Activated naive CD4-positive, alpha-beta T cell treated with anti-CD3 and anti-CD28 coated beads, Interleukin-2, amount 50 U/mL, for 24 hours (primary cell): Measurements from ENCODE around the gene E2F2.

Experiments used
- H3K27ac Mint-ChIP-seq: one replicate; pipeline ENCODE4 v1.8.0; 2021; ENCODE audit warnings: mild to moderate bottlenecking, mixed read lengths
- H3K27me3 Mint-ChIP-seq: one replicate; pipeline ENCODE4 v1.8.0; 2021; ENCODE audit warnings: mixed read lengths
- H3K36me3 Mint-ChIP-seq: one replicate; pipeline ENCODE4 v1.8.0; 2021; ENCODE audit warnings: mixed read lengths
- H3K4me1 Mint-ChIP-seq: one replicate; pipeline ENCODE4 v1.8.0; 2021; ENCODE audit warnings: mixed read lengths
- H3K4me3 Mint-ChIP-seq: one replicate; pipeline ENCODE4 v1.8.0; 2021; ENCODE audit warnings: mild to moderate bottlenecking, mixed read lengths
- H3K9me3 Mint-ChIP-seq: one replicate; pipeline ENCODE4 v1.8.0; 2021; ENCODE audit warnings: mixed read lengths

Gene E2F2

GRCh38 chr1:23492132-23492720 lies 38.8 kb downstream of the E2F2 start:
- no peaks in the 10 kb centered on the region for H3K9me3 Mint-ChIP-seq
- H3K27ac Mint-ChIP-seq = peak overlapping the region; percentile 26
- H3K4me1 Mint-ChIP-seq = no peaks in the 10 kb centered on the region
- no peaks in the 10 kb centered on the region for H3K27me3 Mint-ChIP-seq
- H3K4me3 Mint-ChIP-seq = no peak overlapping the region
- H3K36me3 Mint-ChIP-seq = no peaks in the 10 kb centered on the region

- no peaks in the 10 kb centered on the region for H3K36me3 Mint-ChIP-seq
- no peaks in the 10 kb centered on the region for H3K9me3 Mint-ChIP-seq
- no peaks in the 10 kb centered on the region for H3K27me3 Mint-ChIP-seq
- peaks cover 3% of the 10 kb centered on the region for H3K4me1 Mint-ChIP-seq
- no peak overlapping the region for H3K4me3 Mint-ChIP-seq
- no peak overlapping the region for H3K27ac Mint-ChIP-seq
Observed at GRCh38 chr1:23489842-23490241, 41.2 kb downstream of the E2F2 start.

- Mint-ChIP-seq H3K36me3 (no peaks in the 10 kb centered on the region), H3K27me3 (peaks cover 6% of the 10 kb centered on the region), H3K9me3 (no peaks in the 10 kb centered on the region), H3K4me1 (peaks cover 13% of the 10 kb centered on the region), H3K27ac (no peak overlapping the region), H3K4me3 (peak overlapping the region; percentile 87)
Observed at GRCh38 chr1:23485002-23485332, 46.1 kb downstream of the E2F2 start.

- Mint-ChIP-seq H3K27ac (no peak overlapping the region), H3K4me1 (peaks cover 13% of the 10 kb centered on the region), H3K9me3 (no peaks in the 10 kb centered on the region), H3K36me3 (no peaks in the 10 kb centered on the region), H3K27me3 (peaks cover 6% of the 10 kb centered on the region), H3K4me3 (peak overlapping the region; percentile 87)
Observed at GRCh38 chr1:23484253-23485001, 46.6 kb downstream of the E2F2 start.

- H3K27ac Mint-ChIP-seq = peak within 1 kb of the TSS; percentile 79
- H3K4me3 Mint-ChIP-seq = peak within 1 kb of the TSS; percentile 92
- no peaks in the 10 kb centered on the region for H3K36me3 Mint-ChIP-seq
- no peaks in the 10 kb centered on the region for H3K9me3 Mint-ChIP-seq
- peaks cover 6% of the 10 kb centered on the region for H3K27me3 Mint-ChIP-seq
- peaks cover 13% of the 10 kb centered on the region for H3K4me1 Mint-ChIP-seq
Observed at GRCh38 chr1:23483321-23484252, 47.4 kb downstream of the E2F2 start, which contains the start of gene ASAP3. TSS of gene ASAP3 (minus strand) at chr1:23484179. CDS start at chr1:23484133, 46 bp downstream.

- peaks cover 7% of the 10 kb centered on the region for H3K27me3 Mint-ChIP-seq
- H3K36me3 Mint-ChIP-seq = no peaks in the 10 kb centered on the region
- H3K4me3 Mint-ChIP-seq = no peak overlapping the region
- H3K9me3 Mint-ChIP-seq = no peaks in the 10 kb centered on the region
- peaks cover 13% of the 10 kb centered on the region for H3K4me1 Mint-ChIP-seq
- no peak overlapping the region for H3K27ac Mint-ChIP-seq
Observed at GRCh38 chr1:23481904-23482303, 49.1 kb downstream of the E2F2 start.

- H3K4me1 Mint-ChIP-seq = peaks cover 13% of the 10 kb centered on the region
- no peaks in the 10 kb centered on the region for H3K36me3 Mint-ChIP-seq
- peaks cover 7% of the 10 kb centered on the region for H3K27me3 Mint-ChIP-seq
- no peaks in the 10 kb centered on the region for H3K9me3 Mint-ChIP-seq
- no peak overlapping the region for H3K27ac Mint-ChIP-seq
- no peak overlapping the region for H3K4me3 Mint-ChIP-seq
Observed at GRCh38 chr1:23481026-23481597, 49.9 kb downstream of the E2F2 start.

- H3K9me3 Mint-ChIP-seq = no peaks in the 10 kb centered on the region
- H3K36me3 Mint-ChIP-seq = no peaks in the 10 kb centered on the region
- peaks cover 13% of the 10 kb centered on the region for H3K4me1 Mint-ChIP-seq
- no peak overlapping the region for H3K4me3 Mint-ChIP-seq
- peaks cover 7% of the 10 kb centered on the region for H3K27me3 Mint-ChIP-seq
- H3K27ac Mint-ChIP-seq = no peak overlapping the region
Observed at GRCh38 chr1:23480187-23481025, 50.6 kb downstream of the E2F2 start.

GRCh38 chr1:23479666-23479941 lies 51.4 kb downstream of the E2F2 start:
- H3K27me3 Mint-ChIP-seq = peaks cover 7% of the 10 kb centered on the region
- peaks cover 8% of the 10 kb centered on the region for H3K4me1 Mint-ChIP-seq
- H3K4me3 Mint-ChIP-seq = no peak overlapping the region
- no peaks in the 10 kb centered on the region for H3K36me3 Mint-ChIP-seq
- H3K27ac Mint-ChIP-seq = no peak overlapping the region
- H3K9me3 Mint-ChIP-seq = no peaks in the 10 kb centered on the region

- Mint-ChIP-seq H3K9me3 (no peaks in the 10 kb centered on the region), H3K27me3 (peaks cover 7% of the 10 kb centered on the region), H3K27ac (no peak overlapping the region), H3K4me1 (peaks cover 7% of the 10 kb centered on the region), H3K36me3 (no peaks in the 10 kb centered on the region), H3K4me3 (no peak overlapping the region)
Observed at GRCh38 chr1:23478896-23479665, 52.0 kb downstream of the E2F2 start.

- Mint-ChIP-seq H3K9me3 (no peaks in the 10 kb centered on the region), H3K4me1 (no peaks in the 10 kb centered on the region), H3K36me3 (no peaks in the 10 kb centered on the region), H3K27me3 (peaks cover 3% of the 10 kb centered on the region), H3K4me3 (no peak overlapping the region), H3K27ac (no peak overlapping the region)
Observed at GRCh38 chr1:23477359-23478144, 53.5 kb downstream of the E2F2 start.

GRCh38 chr1:23475641-23476040 lies 55.4 kb downstream of the E2F2 start:
- H3K36me3 Mint-ChIP-seq = no peaks in the 10 kb centered on the region
- peaks cover 2% of the 10 kb centered on the region for H3K27me3 Mint-ChIP-seq
- H3K4me3 Mint-ChIP-seq = no peak overlapping the region
- no peak overlapping the region for H3K27ac Mint-ChIP-seq
- H3K4me1 Mint-ChIP-seq = no peaks in the 10 kb centered on the region
- H3K9me3 Mint-ChIP-seq = no peaks in the 10 kb centered on the region

- no peaks in the 10 kb centered on the region for H3K36me3 Mint-ChIP-seq
- no peaks in the 10 kb centered on the region for H3K4me1 Mint-ChIP-seq
- no peak overlapping the region for H3K4me3 Mint-ChIP-seq
- H3K9me3 Mint-ChIP-seq = no peaks in the 10 kb centered on the region
- peaks cover 2% of the 10 kb centered on the region for H3K27me3 Mint-ChIP-seq
- no peak overlapping the region for H3K27ac Mint-ChIP-seq
Observed at GRCh38 chr1:23475134-23475628, 55.9 kb downstream of the E2F2 start.
